HG02759 (cell line): ENCODE data around the gene CCNT1.
"Not testable (repeated sequence)": the region's sequence is repeated elsewhere in the genome, so short reads cannot be mapped to it uniquely, and the experiment has no call there.

Source experiments
- ATAC-seq: cut with Tn5 transposase; IDR thresholded peaks from one replicate; pipeline ENCODE4 v1.9.1; 2021; ENCODE audit warnings: mild to moderate bottlenecking, moderate library complexity; ENCODE audit not compliant: unreplicated experiment

Gene CCNT1

GRCh38 chr12:48693572-48693971 lies 22.9 kb downstream of the CCNT1 start:
- no peak for ATAC-seq

- ATAC-seq, result no peak
Observed at GRCh38 chr12:48691826-48692487, 24.6 kb downstream of the CCNT1 start.

GRCh38 chr12:48690990-48691389 lies 25.5 kb downstream of the CCNT1 start:
- ATAC-seq, result no peak

GRCh38 chr12:48690436-48690835 lies 26.1 kb downstream of the CCNT1 start:
- ATAC-seq, result no peak

GRCh38 chr12:48688836-48689235 lies 27.7 kb downstream of the CCNT1 start:
- ATAC-seq, result no peak

GRCh38 chr12:48687592-48687991 lies 28.9 kb downstream of the CCNT1 start:
- no peak for ATAC-seq

- ATAC-seq, result no peak
Observed at GRCh38 chr12:48686615-48687334, 29.7 kb downstream of the CCNT1 start.

- ATAC-seq, result no peak
Observed at GRCh38 chr12:48686037-48686595, 30.4 kb downstream of the CCNT1 start.

- ATAC-seq, result no peak
Observed at GRCh38 chr12:48683534-48683933, 33.0 kb downstream of the CCNT1 start.

- no peak for ATAC-seq
Observed at GRCh38 chr12:48682927-48683326, 33.6 kb downstream of the CCNT1 start.

- not testable (repeated sequence) for ATAC-seq
Observed at GRCh38 chr12:48682533-48682905, 34.0 kb downstream of the CCNT1 start.

GRCh38 chr12:48681710-48682532 lies 34.6 kb downstream of the CCNT1 start, which contains the start of gene KANSL2:
KANSL2 (minus strand) TSS chr12:48682238; CDS start chr12:48681632, 606 bp downstream.
- ATAC-seq, result peak; percentile 96

- no peak for ATAC-seq
Observed at GRCh38 chr12:48681399-48681709, 35.2 kb downstream of the CCNT1 start.

GRCh38 chr12:48680861-48681260 lies 35.6 kb downstream of the CCNT1 start:
- no peak for ATAC-seq

- ATAC-seq, result no peak
Observed at GRCh38 chr12:48678551-48679185, 37.8 kb downstream of the CCNT1 start.

- ATAC-seq, result no peak
Observed at GRCh38 chr12:48671231-48671856, 45.2 kb downstream of the CCNT1 start.

- ATAC-seq, result no peak
Observed at GRCh38 chr12:48668996-48669395, 47.5 kb downstream of the CCNT1 start.

- ATAC-seq, result no peak
Observed at GRCh38 chr12:48659863-48660262, 56.6 kb downstream of the CCNT1 start.

- no peak for ATAC-seq
Observed at GRCh38 chr12:48651681-48652080, 64.8 kb downstream of the CCNT1 start.

- not testable (repeated sequence) for ATAC-seq
Observed at GRCh38 chr12:48645354-48645753, 71.2 kb downstream of the CCNT1 start.

GRCh38 chr12:48643011-48643410 lies 73.5 kb downstream of the CCNT1 start:
- no peak for ATAC-seq
